GM12878 (cell line): ENCODE measurements around the gene FYB1. TPM values are rescaled to one million over a fixed set of nuclear protein-coding genes. Genes with fewer than 3 reads are reported as not detected.

Source experiments
- ATAC-seq: fragments of 200-7000 bp; cut with Tn5 transposase; 3 replicates; pipeline ENCODE4 v1.9.1; 2020; ENCODE audit warnings: mild to moderate bottlenecking, moderate library complexity
- BruUV-seq: library from RNA; stranded (reverse); fragments of 400-500 nt; replicated peaks from 2 replicates; lab custom pipeline; 2021; lab: Mats Ljungman, UMichigan
- CTCF ChIA-PET: fragments of 300-600 bp; sonication (Branson Sonifier 250); formaldehyde crosslinking; extraction: SDS; loops from one replicate; lab custom pipeline; 2021; ENCODE audit warnings: inconsistent platforms; lab: Yijun Ruan, JAX
- POLR2A ChIA-PET: fragments of 350-600 bp; formaldehyde crosslinking; extraction: SDS; loops from one replicate; lab custom pipeline; 2021; ENCODE audit warnings: inconsistent platforms; lab: Charles Lee
- RAD21 ChIA-PET: fragments of 300-600 bp; sonication (Branson Sonifier 250); formaldehyde crosslinking; loops from one replicate; lab custom pipeline; 2023; ENCODE audit warnings: antibody characterized with exemption; ENCODE audit not compliant: unreplicated experiment; lab: Charles Lee
- SMC1A ChIA-PET: fragments of 300-600 bp; sonication (Branson Sonifier 250); formaldehyde crosslinking; loops from one replicate; lab custom pipeline; 2023; ENCODE audit not compliant: unreplicated experiment, uncharacterized antibody; lab: Charles Lee
- DNase-seq: peaks from one replicate; pipeline ENCODE4 v3.0.0-alpha.2; 2011; ENCODE audit warnings: low read depth, low spot score
- FAIRE-seq: peaks from 3 replicates; lab custom pipeline; 2011; peaks lifted over from hg19 to GRCh38; lab: Jason Lieb, UNC
- H2AFZ ChIP-seq: 2 replicates; pipeline ENCODE4 v1.6.0; 2011; ENCODE audit warnings: low read depth, low read length, control low read depth; ENCODE audit not compliant: control insufficient read depth
- H3K27ac ChIP-seq: 2 replicates; pipeline ENCODE4 v1.5.1; 2011; ENCODE audit warnings: control low read depth; ENCODE audit not compliant: control insufficient read depth, insufficient read depth
- H3K27me3 ChIP-seq, 2 experiments: replicated peaks in 1 of 2; 2 replicates each; pipeline versions ENCODE4 v1.6.0 to v1.6.1; 2011; ENCODE audit warnings: low read length in 1 of 2; ENCODE audit not compliant: control insufficient read depth in 2 of 2, insufficient read depth in 2 of 2
- H3K36me3 ChIP-seq, 2 experiments: 2 replicates each; pipeline ENCODE4 v1.5.1; 2011; ENCODE audit warnings: low read length in 1 of 2; ENCODE audit not compliant: control insufficient read depth in 2 of 2, insufficient read depth in 2 of 2
- H3K4me1 ChIP-seq: 2 replicates; pipeline ENCODE4 v1.6.1; 2011; ENCODE audit warnings: mild to moderate bottlenecking, low read length, moderate library complexity, mixed read lengths; ENCODE audit not compliant: control insufficient read depth, insufficient read depth
- H3K4me2 ChIP-seq: 2 replicates; pipeline ENCODE4 v1.6.0; 2011; ENCODE audit warnings: control low read depth; ENCODE audit not compliant: control insufficient read depth, insufficient read depth
- H3K4me3 ChIP-seq: fragments of 200-600 bp; sonication (generic); 2 replicates; pipeline ENCODE4 v1.5.1; 2016
- H3K79me2 ChIP-seq: 2 replicates; pipeline ENCODE4 v1.6.0; 2011; ENCODE audit warnings: low read length; ENCODE audit not compliant: control insufficient read depth, insufficient read depth
- H3K9ac ChIP-seq: 2 replicates; pipeline ENCODE4 v1.8.0; 2011; ENCODE audit warnings: low read length, control low read depth, mixed read lengths; ENCODE audit not compliant: control insufficient read depth, insufficient read depth
- H3K9me3 ChIP-seq: replicated peaks from 3 replicates; pipeline ENCODE4 v1.5.1; 2011; ENCODE audit warnings: mild to moderate bottlenecking, low read length; ENCODE audit not compliant: control insufficient read depth, insufficient read depth
- H4K20me1 ChIP-seq: 2 replicates; pipeline ENCODE4 v1.6.0; 2011; ENCODE audit not compliant: control insufficient read depth, insufficient read depth
- CHD2 ChIP-seq: IDR thresholded peaks from 2 replicates; pipeline ENCODE4 v1.6.1; 2011; ENCODE audit warnings: low read depth, low read length, improper control_type of control experiment, borderline replicate concordance
- DPF2 ChIP-seq: fragments of 450-650 bp; IDR thresholded peaks from 2 replicates; pipeline ENCODE4 v1.6.1; 2017; ENCODE audit warnings: mild to moderate bottlenecking
- NFYA ChIP-seq: IDR thresholded peaks from 2 replicates; pipeline ENCODE4 v1.6.1; 2011; ENCODE audit warnings: low read depth, mild to moderate bottlenecking, low read length, improper control_type of control experiment, borderline replicate concordance
- PAX8 ChIP-seq: fragments of 450-650 bp; IDR thresholded peaks from 2 replicates; pipeline ENCODE4 v1.6.1; 2017; ENCODE audit warnings: mild to moderate bottlenecking, moderate library complexity
- WGBS: methylation state at CpG from one replicate; pipeline ENCODE4 v1.1.6; 2016; ENCODE audit warnings: low lambda C conversion rate; ENCODE audit not compliant: insufficient replicate concordance, insufficient coverage; ENCODE audit errors: missing lambda C conversion rate; 5-methylcytosine and 5-hydroxymethylcytosine counted together
- in situ Hi-C: fragments of 300-500 bp; cut with MboI; formaldehyde crosslinking; loops from 9 replicates; pipeline ENCODE4 v1.14.3; 2018; ENCODE audit warnings: mixed read lengths
- intact Hi-C: fragments of 100-400 bp; cut with micrococcal nuclease; formaldehyde crosslinking; loops from one replicate; pipeline ENCODE4 v1.14.2; 2022; ENCODE audit not compliant: unreplicated experiment
- polyA plus RNA-seq, 11 experiments: library from polyadenylated mRNA; depleted of rRNA in 4 of 11; unstranded in 6 of 11; stranded (reverse) in 5 of 11; fragments of >200 nt; fragmentation: Nextera tagmentation in 4 of 11; fragmentation: Illumina TruSeq in 1 of 11; extraction: Ambion mirVana in 4 of 11; extraction: Trizol in 1 of 11; gene quantifications; 1 replicate in 1 of 11; 2 replicates in 10 of 11; pipeline versions ENCODE4 v1.2.1 to v1.2.3, GENCODE V29; 2011 to 2016; ENCODE audit warnings: inconsistent platforms in 2 of 11, missing spikeins in 2 of 11, low read depth in 1 of 11
- total RNA-seq, 4 experiments: library from RNA; depleted of rRNA in 3 of 4; stranded (reverse); fragments of >200 nt in 3 of 4; fragmentation: Illumina TruSeq in 1 of 4; extraction: Trizol in 1 of 4; gene quantifications; 2 replicates each; pipeline versions ENCODE4 v1.2.1 to v1.2.3, GENCODE V29; 2013 to 2021
- TF ChIP-seq, protein P1 (sequence below): fragments of 450-650 bp; IDR thresholded peaks from 2 replicates; pipeline ENCODE4 v1.6.1; 2017; ENCODE audit warnings: antibody characterized with exemption, mild to moderate bottlenecking, moderate library complexity
- TF ChIP-seq, protein P2 (sequence below): fragments of 450-650 bp; IDR thresholded peaks from 2 replicates; pipeline ENCODE4 v1.6.1; 2017; ENCODE audit warnings: low read depth, mild to moderate bottlenecking, moderate library complexity
- TF ChIP-seq, protein P3 (sequence below): IDR thresholded peaks from 2 replicates; pipeline ENCODE4 v1.6.1; 2012; ENCODE audit warnings: low read depth, low read length, improper control_type of control experiment

Gene FYB1
- total and polyA plus RNA-seq, 10 of the 15 experiments (the other 5 are each of a cell fraction or from before 2014, with no cell fraction given), result 0.06 to 4.3 (median 0.25) TPM; not detected in 2

DNA sequence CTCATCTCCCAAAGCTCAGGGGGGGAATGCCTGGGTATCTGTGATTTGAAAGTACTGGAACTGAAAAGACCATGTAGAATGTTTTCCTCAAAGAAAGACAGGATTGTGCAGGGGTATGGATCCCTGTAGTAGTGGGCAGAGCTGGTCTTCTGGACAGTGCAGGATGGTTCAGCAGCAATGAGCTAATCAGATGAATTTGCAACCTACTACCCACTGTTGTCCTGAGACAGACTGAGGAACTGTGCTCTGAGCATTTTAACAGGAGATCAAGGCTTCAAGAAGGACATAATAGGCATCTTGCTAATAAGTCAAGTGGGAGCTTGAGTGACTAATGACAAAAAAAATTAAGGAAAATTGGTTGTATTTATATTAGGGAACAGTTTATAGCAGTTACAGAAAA, 61.7 kb downstream of the FYB1 start (continued):
- TF ChIP-seq NFYA, result no peak

DNA sequence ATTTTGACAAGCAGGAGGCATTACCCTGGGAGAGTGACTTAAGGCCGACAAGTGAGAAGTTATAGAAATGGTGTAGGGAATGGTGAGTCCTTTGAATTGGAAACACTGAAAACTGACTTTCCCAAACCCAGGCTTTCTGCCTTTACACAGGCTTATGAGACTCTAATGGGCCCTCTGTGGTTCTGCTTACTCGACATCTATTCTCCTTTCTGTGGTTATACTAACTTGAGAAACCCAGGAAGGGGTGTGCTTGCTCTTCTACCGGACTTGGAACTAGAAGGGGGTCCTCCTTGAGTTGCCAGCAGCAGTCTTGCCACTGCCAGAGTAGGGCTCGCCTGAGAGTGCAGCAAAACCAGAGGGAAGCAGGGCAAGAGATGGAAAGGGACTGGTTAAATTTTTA, 63.3 kb downstream of the FYB1 start:
- ChIA-PET RAD21 (no interaction called here), SMC1A (no interaction called here), POLR2A (no interaction called here), CTCF (interaction anchor here (1.1 kb wide), 1 partner anchor 220 kb away, joined by 3 read pairs; no protein-coding TSS in a partner anchor)
- H3K27ac ChIP-seq, result no peak overlapping the region
- no TSS peak for BruUV-seq
- no peak overlapping the region for H3K9ac ChIP-seq
- no peaks in the 10 kb centered on the region for H3K4me1 ChIP-seq
- no peak overlapping the region for H3K4me2 ChIP-seq
- H3K79me2 ChIP-seq, result no peaks in the 10 kb centered on the region
- no peaks in the 10 kb centered on the region for H3K9me3 ChIP-seq
- no peak for DNase-seq
- H3K27me3 ChIP-seq, result no peaks in the 10 kb centered on the region
- no peak overlapping the region for H3K4me3 ChIP-seq
- in situ Hi-C loops, result no loop called here
- no peak for ATAC-seq
- intact Hi-C loops, result no loop called here
- FAIRE-seq, result no peak
- H2AFZ ChIP-seq, result no peak overlapping the region
- no peaks in the 10 kb centered on the region for H4K20me1 ChIP-seq
- no peaks in the 10 kb centered on the region for H3K36me3 ChIP-seq
- TF ChIP-seq, protein P1, sequence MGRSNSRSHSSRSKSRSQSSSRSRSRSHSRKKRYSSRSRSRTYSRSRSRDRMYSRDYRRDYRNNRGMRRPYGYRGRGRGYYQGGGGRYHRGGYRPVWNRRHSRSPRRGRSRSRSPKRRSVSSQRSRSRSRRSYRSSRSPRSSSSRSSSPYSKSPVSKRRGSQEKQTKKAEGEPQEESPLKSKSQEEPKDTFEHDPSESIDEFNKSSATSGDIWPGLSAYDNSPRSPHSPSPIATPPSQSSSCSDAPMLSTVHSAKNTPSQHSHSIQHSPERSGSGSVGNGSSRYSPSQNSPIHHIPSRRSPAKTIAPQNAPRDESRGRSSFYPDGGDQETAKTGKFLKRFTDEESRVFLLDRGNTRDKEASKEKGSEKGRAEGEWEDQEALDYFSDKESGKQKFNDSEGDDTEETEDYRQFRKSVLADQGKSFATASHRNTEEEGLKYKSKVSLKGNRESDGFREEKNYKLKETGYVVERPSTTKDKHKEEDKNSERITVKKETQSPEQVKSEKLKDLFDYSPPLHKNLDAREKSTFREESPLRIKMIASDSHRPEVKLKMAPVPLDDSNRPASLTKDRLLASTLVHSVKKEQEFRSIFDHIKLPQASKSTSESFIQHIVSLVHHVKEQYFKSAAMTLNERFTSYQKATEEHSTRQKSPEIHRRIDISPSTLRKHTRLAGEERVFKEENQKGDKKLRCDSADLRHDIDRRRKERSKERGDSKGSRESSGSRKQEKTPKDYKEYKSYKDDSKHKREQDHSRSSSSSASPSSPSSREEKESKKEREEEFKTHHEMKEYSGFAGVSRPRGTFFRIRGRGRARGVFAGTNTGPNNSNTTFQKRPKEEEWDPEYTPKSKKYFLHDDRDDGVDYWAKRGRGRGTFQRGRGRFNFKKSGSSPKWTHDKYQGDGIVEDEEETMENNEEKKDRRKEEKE, result no peak
- TF ChIP-seq, protein P2, sequence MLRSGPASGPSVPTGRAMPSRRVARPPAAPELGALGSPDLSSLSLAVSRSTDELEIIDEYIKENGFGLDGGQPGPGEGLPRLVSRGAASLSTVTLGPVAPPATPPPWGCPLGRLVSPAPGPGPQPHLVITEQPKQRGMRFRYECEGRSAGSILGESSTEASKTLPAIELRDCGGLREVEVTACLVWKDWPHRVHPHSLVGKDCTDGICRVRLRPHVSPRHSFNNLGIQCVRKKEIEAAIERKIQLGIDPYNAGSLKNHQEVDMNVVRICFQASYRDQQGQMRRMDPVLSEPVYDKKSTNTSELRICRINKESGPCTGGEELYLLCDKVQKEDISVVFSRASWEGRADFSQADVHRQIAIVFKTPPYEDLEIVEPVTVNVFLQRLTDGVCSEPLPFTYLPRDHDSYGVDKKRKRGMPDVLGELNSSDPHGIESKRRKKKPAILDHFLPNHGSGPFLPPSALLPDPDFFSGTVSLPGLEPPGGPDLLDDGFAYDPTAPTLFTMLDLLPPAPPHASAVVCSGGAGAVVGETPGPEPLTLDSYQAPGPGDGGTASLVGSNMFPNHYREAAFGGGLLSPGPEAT, result no peak
- TF ChIP-seq DPF2 (no peak), PAX8 (no peak), CHD2 (no peak)
- TF ChIP-seq, protein P3, sequence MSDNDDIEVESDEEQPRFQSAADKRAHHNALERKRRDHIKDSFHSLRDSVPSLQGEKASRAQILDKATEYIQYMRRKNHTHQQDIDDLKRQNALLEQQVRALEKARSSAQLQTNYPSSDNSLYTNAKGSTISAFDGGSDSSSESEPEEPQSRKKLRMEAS, result no peak
- 17% methylated on average over 4 of the region's 4 CpGs for WGBS
